ENCODE data around the gene PLBD2.

Gene PLBD2

GRCh38 chr12:113346353-113346752, 12.0 kb upstream of the PLBD2 start:
- no peaks in the 10 kb centered on the region for H3K4me1 ChIP-seq (ENCODE audit: insufficient read depth, low read length, poor library complexity, severe bottlenecking)
- H3K79me2 ChIP-seq (ENCODE audit: insufficient read depth, low read length): no peaks in the 10 kb centered on the region
- TF ChIP-seq CTCF (conservative IDR thresholded peaks at IDR 0.05; ENCODE audit: low read length) (no peak), EZH2phosphoT487 (IDR thresholded peaks at IDR 0.05; ENCODE audit: borderline replicate concordance) (no peak)

GRCh38 chr12:113347107-113347506, 11.3 kb upstream of the PLBD2 start:
- H3K4me1 ChIP-seq (ENCODE audit: insufficient read depth, low read length, poor library complexity, severe bottlenecking): no peaks in the 10 kb centered on the region
- no peak overlapping the region for H3K4me3 ChIP-seq (ENCODE audit: low read length, poor library complexity, severe bottlenecking)
- H4K20me1 ChIP-seq (ENCODE audit: insufficient read depth, low read length, poor library complexity, severe bottlenecking): no peaks in the 10 kb centered on the region
- no peaks in the 10 kb centered on the region for H3F3A ChIP-seq (ENCODE audit: low read depth)
- H3K9me3 ChIP-seq (ENCODE audit: insufficient read depth, low read depth, low read length): no peaks in the 10 kb centered on the region
- no peaks in the 10 kb centered on the region for H3K79me2 ChIP-seq (ENCODE audit: insufficient read depth, low read length)
- no peak overlapping the region for H2AFZ ChIP-seq (ENCODE audit: low read length)
- no peak overlapping the region for H3K4me2 ChIP-seq (ENCODE audit: low read depth, low read length, poor library complexity, severe bottlenecking)
- no peaks in the 10 kb centered on the region for H3K36me3 ChIP-seq (ENCODE audit: insufficient read depth, low read length)
- no peaks in the 10 kb centered on the region for H3K9me2 ChIP-seq (replicated peaks; ENCODE audit: low read depth, low read length)
- H3K9ac ChIP-seq (ENCODE audit: low read depth, low read length, poor library complexity, severe bottlenecking): no peak overlapping the region
- H3K27me3 ChIP-seq (ENCODE audit: insufficient read depth, low read length, poor library complexity, severe bottlenecking): no peaks in the 10 kb centered on the region
- TF ChIP-seq EZH2phosphoT487 (IDR thresholded peaks at IDR 0.05; ENCODE audit: borderline replicate concordance): no peak
- TF ChIP-seq CTCF (conservative IDR thresholded peaks at IDR 0.05; ENCODE audit: low read length): no peak

More at GRCh38 chr12:113346353-113346752, 12.0 kb upstream of the PLBD2 start:
- H3K9ac ChIP-seq (ENCODE audit: low read depth, low read length, poor library complexity, severe bottlenecking): no peak overlapping the region
- no peak overlapping the region for H3K4me3 ChIP-seq (ENCODE audit: low read length, poor library complexity, severe bottlenecking)
- no peaks in the 10 kb centered on the region for H3F3A ChIP-seq (ENCODE audit: low read depth)
- no peaks in the 10 kb centered on the region for H3K9me3 ChIP-seq (ENCODE audit: insufficient read depth, low read depth, low read length)
- no peaks in the 10 kb centered on the region for H3K36me3 ChIP-seq (ENCODE audit: insufficient read depth, low read length)
- no peaks in the 10 kb centered on the region for H3K27me3 ChIP-seq (ENCODE audit: insufficient read depth, low read length, poor library complexity, severe bottlenecking)
- H2AFZ ChIP-seq (ENCODE audit: low read length): no peak overlapping the region
- H3K9me2 ChIP-seq (replicated peaks; ENCODE audit: low read depth, low read length): no peaks in the 10 kb centered on the region
- H3K4me2 ChIP-seq (ENCODE audit: low read depth, low read length, poor library complexity, severe bottlenecking): no peak overlapping the region
- no peaks in the 10 kb centered on the region for H4K20me1 ChIP-seq (ENCODE audit: insufficient read depth, low read length, poor library complexity, severe bottlenecking)

- H3K9ac ChIP-seq (ENCODE audit: low read depth, low read length, poor library complexity, severe bottlenecking): no peak overlapping the region
- no peak overlapping the region for H2AFZ ChIP-seq (ENCODE audit: low read length)
- H4K20me1 ChIP-seq (ENCODE audit: insufficient read depth, low read length, poor library complexity, severe bottlenecking): no peaks in the 10 kb centered on the region
- H3K9me2 ChIP-seq (replicated peaks; ENCODE audit: low read depth, low read length): no peaks in the 10 kb centered on the region
- no peaks in the 10 kb centered on the region for H3K27me3 ChIP-seq (ENCODE audit: insufficient read depth, low read length, poor library complexity, severe bottlenecking)
- no peak overlapping the region for H3K4me2 ChIP-seq (ENCODE audit: low read depth, low read length, poor library complexity, severe bottlenecking)
- no peak overlapping the region for H3K4me3 ChIP-seq (ENCODE audit: low read length, poor library complexity, severe bottlenecking)
- no peaks in the 10 kb centered on the region for H3F3A ChIP-seq (ENCODE audit: low read depth)
- no peaks in the 10 kb centered on the region for H3K4me1 ChIP-seq (ENCODE audit: insufficient read depth, low read length, poor library complexity, severe bottlenecking)
- no peaks in the 10 kb centered on the region for H3K9me3 ChIP-seq (ENCODE audit: insufficient read depth, low read depth, low read length)
- H3K79me2 ChIP-seq (ENCODE audit: insufficient read depth, low read length): no peaks in the 10 kb centered on the region
- H3K36me3 ChIP-seq (ENCODE audit: insufficient read depth, low read length): no peaks in the 10 kb centered on the region
- TF ChIP-seq EZH2phosphoT487 (IDR thresholded peaks at IDR 0.05; ENCODE audit: borderline replicate concordance) (no peak), CTCF (conservative IDR thresholded peaks at IDR 0.05; ENCODE audit: low read length) (no peak)
These were observed 10.5 kb upstream of the PLBD2 start for GRCh38 chr12:113347892-113348291.

Data from Loucy (cell line).